ENCODE data around the gene MAST2.

The MAST2 gene

GRCh38 chr1:45974541-45975269, 171.3 kb downstream of the MAST2 start:
- no peak for DNase-seq (ENCODE audit: low read depth in 1 of 2, low spot score in 1 of 2)

GRCh38 chr1:45976623-45977022, 173.2 kb downstream of the MAST2 start:
- DNase-seq (ENCODE audit: low read depth in 1 of 2, low spot score in 1 of 2) = no peak

- DNase-seq (ENCODE audit: low read depth in 1 of 2, low spot score in 1 of 2) = no peak
Measured at GRCh38 chr1:45979074-45979777, 175.8 kb downstream of the MAST2 start.

- no peak for DNase-seq (ENCODE audit: low read depth in 1 of 2, low spot score in 1 of 2)
Measured at GRCh38 chr1:45979778-45980176, 176.4 kb downstream of the MAST2 start.

- DNase-seq (ENCODE audit: low read depth in 1 of 2, low spot score in 1 of 2) = no peak
Measured at GRCh38 chr1:45982359-45982758, 178.9 kb downstream of the MAST2 start.

- DNase-seq (ENCODE audit: low read depth in 1 of 2, low spot score in 1 of 2) = no peak
Measured at GRCh38 chr1:45983967-45984366, 180.6 kb downstream of the MAST2 start.

- no peak for DNase-seq (ENCODE audit: low read depth in 1 of 2, low spot score in 1 of 2)
Measured at GRCh38 chr1:45987204-45987603, 183.8 kb downstream of the MAST2 start.

- no peak for DNase-seq (ENCODE audit: low read depth in 1 of 2, low spot score in 1 of 2)
Measured at GRCh38 chr1:45989249-45989648, 185.8 kb downstream of the MAST2 start.

GRCh38 chr1:45994423-45994822, 191.0 kb downstream of the MAST2 start:
- DNase-seq (ENCODE audit: low read depth in 1 of 2, low spot score in 1 of 2) = no peak

GRCh38 chr1:45995298-45995697, 191.9 kb downstream of the MAST2 start:
- DNase-seq (ENCODE audit: low read depth in 1 of 2, low spot score in 1 of 2) = no peak

- DNase-seq (ENCODE audit: low read depth in 1 of 2, low spot score in 1 of 2) = no peak
Measured at GRCh38 chr1:45998020-45998617, 194.7 kb downstream of the MAST2 start.

GRCh38 chr1:45999507-45999906, 196.1 kb downstream of the MAST2 start:
- DNase-seq (ENCODE audit: low read depth in 1 of 2, low spot score in 1 of 2) = no peak

GRCh38 chr1:46001081-46001785, 197.8 kb downstream of the MAST2 start:
- DNase-seq (ENCODE audit: low read depth in 1 of 2, low spot score in 1 of 2) = no peak

- no peak for DNase-seq (ENCODE audit: low read depth in 1 of 2, low spot score in 1 of 2)
Measured at GRCh38 chr1:46002551-46003150, 199.2 kb downstream of the MAST2 start.

- no peak for DNase-seq (ENCODE audit: low read depth in 1 of 2, low spot score in 1 of 2)
Measured at GRCh38 chr1:46003315-46003714, 199.9 kb downstream of the MAST2 start.

- no peak for DNase-seq (ENCODE audit: low read depth in 1 of 2, low spot score in 1 of 2)
Measured at GRCh38 chr1:46004492-46004891, 201.1 kb downstream of the MAST2 start.

- DNase-seq (ENCODE audit: low read depth in 1 of 2, low spot score in 1 of 2) = no peak
Measured at GRCh38 chr1:46005594-46005993, 202.2 kb downstream of the MAST2 start.

- no peak for DNase-seq (ENCODE audit: low read depth in 1 of 2, low spot score in 1 of 2)
Measured at GRCh38 chr1:46008585-46008984, 205.2 kb downstream of the MAST2 start.

- DNase-seq (ENCODE audit: low read depth in 1 of 2, low spot score in 1 of 2) = no peak
Measured at GRCh38 chr1:46010611-46011010, 207.2 kb downstream of the MAST2 start.

- DNase-seq (ENCODE audit: low read depth in 1 of 2, low spot score in 1 of 2) = no peak
Measured at GRCh38 chr1:46011121-46011695, 207.8 kb downstream of the MAST2 start.

GRCh38 chr1:46012236-46012635, 208.8 kb downstream of the MAST2 start:
- no peak for DNase-seq (ENCODE audit: low read depth in 1 of 2, low spot score in 1 of 2)

Data from activated T-helper 1 cell treated with anti-CD3 and anti-CD28 coated beads, Interleukin-2, amount 50 U/mL, for 16 hours (primary cell).